Breast epithelium (tissue), 4 donors: ENCODE data around the gene ATAT1. TPM values are rescaled to one million over a fixed set of nuclear protein-coding genes. Genes with fewer than 3 reads are reported as not detected.

Experiments
- DNase-seq, 2 donors: peaks; one replicate each; pipeline ENCODE4 v3.0.0-alpha.2; 2019; ENCODE audit warnings: low spot score in 2 of 2
- H3K27ac ChIP-seq, 2 donors: fragments of 200-600 bp; sonication (generic) in 1 of 2; one replicate each; pipeline ENCODE4 v1.5.1; 2016 to 2019; ENCODE audit warnings: mild to moderate bottlenecking in 1 of 2
- H3K27me3 ChIP-seq, 2 donors: fragments of 200-600 bp; sonication (generic) in 1 of 2; one replicate each; pipeline versions ENCODE4 v1.5.1 to v1.6.0; 2017 to 2019; ENCODE audit warnings: control low read depth in 1 of 2, mild to moderate bottlenecking in 1 of 2
- H3K36me3 ChIP-seq: fragments of 200-600 bp; one replicate; pipeline ENCODE4 v1.5.1; 2019
- H3K4me1 ChIP-seq, 2 donors: fragments of 200-600 bp; sonication (generic); one replicate each; pipeline ENCODE4 v1.5.1; 2016 to 2019; ENCODE audit warnings: control low read depth in 1 of 2
- H3K4me3 ChIP-seq, 3 donors: fragments of 200-600 bp; sonication (generic); 1 replicate in 2 of 3; 2 replicates in 1 of 3; pipeline ENCODE4 v1.5.1; 2016 to 2019; ENCODE audit warnings: mild to moderate bottlenecking in 3 of 3, moderate library complexity in 2 of 3
- H3K9me3 ChIP-seq, 2 donors: fragments of 200-600 bp; sonication (generic) in 1 of 2; one replicate each; pipeline ENCODE4 v1.5.1; 2016 to 2019; ENCODE audit warnings: control low read depth in 1 of 2
- CTCF ChIP-seq, 3 donors: fragments of 450-650 bp; IDR thresholded peaks; one replicate each; pipeline ENCODE4 v1.5.1; 2016 to 2017; ENCODE audit warnings: antibody characterized with exemption in 3 of 3, mild to moderate bottlenecking in 3 of 3, moderate library complexity in 3 of 3
- POLR2A ChIP-seq: fragments of 450-650 bp; IDR thresholded peaks from one replicate; pipeline ENCODE4 v1.6.1; 2016; ENCODE audit warnings: antibody characterized with exemption, mild to moderate bottlenecking, moderate library complexity
- POLR2AphosphoS5 ChIP-seq, 3 donors: sonication (generic); formaldehyde crosslinking; IDR thresholded peaks; one replicate each; pipeline ENCODE4 v1.6.1; 2017; ENCODE audit warnings: antibody characterized with exemption in 3 of 3
- intact Hi-C: fragments of 100-400 bp; cut with DNase I; formaldehyde crosslinking; loops from one replicate; pipeline ENCODE4 v1.15.1; 2023; ENCODE audit warnings: low total_unique reads
- total RNA-seq, 3 donors: library from RNA; depleted of rRNA; stranded (reverse); fragments of >200 nt; gene quantifications; one replicate each; pipeline ENCODE4 v1.1.0, GENCODE V29; 2016

ATAT1 gene
- total RNA-seq, 3 donors from 2014 or later, result 5.3 to 10.5 (median 8.8) TPM

GRCh38 chr6:30600451-30600961, 26.2 kb upstream of the ATAT1 start:
- H3K4me3 ChIP-seq, result no peak overlapping the region
- DNase-seq, result no peak
- no peaks in the 10 kb centered on the region for H3K9me3 ChIP-seq
- no peak overlapping the region for H3K27ac ChIP-seq
- H3K4me1 ChIP-seq, result no peaks in the 10 kb centered on the region
- TF ChIP-seq CTCF (IDR thresholded peaks at IDR 0.05), result no peak
- TF ChIP-seq POLR2AphosphoS5 (IDR thresholded peaks at IDR 0.05), result peak in 1 of 3 donors; percentile 4
- TF ChIP-seq POLR2A, result no peak
- H3K27me3 ChIP-seq, result no peaks in the 10 kb centered on the region
- intact Hi-C loops, result no loop called here
- peaks cover 28% of the 10 kb centered on the region for H3K36me3 ChIP-seq

GRCh38 chr6:30601436-30601814, 25.2 kb upstream of the ATAT1 start:
- Histone ChIP-seq H3K9me3 (no peaks in the 10 kb centered on the region), H3K27me3 (no peaks in the 10 kb centered on the region), H3K27ac (no peak overlapping the region), H3K4me1 (no peaks in the 10 kb centered on the region), H3K4me3 (no peak overlapping the region), H3K36me3 (peaks cover 28% of the 10 kb centered on the region)
- DNase-seq, result no peak
- intact Hi-C loops, result no loop called here
- TF ChIP-seq POLR2AphosphoS5 (IDR thresholded peaks at IDR 0.05) (no peak), CTCF (IDR thresholded peaks at IDR 0.05) (no peak), POLR2A (no peak)

GRCh38 chr6:30601815-30602641, 24.6 kb upstream of the ATAT1 start:
- H3K27ac ChIP-seq, result no peak overlapping the region
- H3K9me3 ChIP-seq, result no peaks in the 10 kb centered on the region
- TF ChIP-seq POLR2A (no peak), POLR2AphosphoS5 (IDR thresholded peaks at IDR 0.05) (no peak), CTCF (IDR thresholded peaks at IDR 0.05) (no peak)
- peaks cover 28% of the 10 kb centered on the region for H3K36me3 ChIP-seq
- intact Hi-C loops, result no loop called here
- no peaks in the 10 kb centered on the region for H3K27me3 ChIP-seq
- H3K4me3 ChIP-seq, result no peak overlapping the region
- DNase-seq, result no peak
- no peaks in the 10 kb centered on the region for H3K4me1 ChIP-seq

GRCh38 chr6:30603961-30604360, 22.7 kb upstream of the ATAT1 start:
- no peaks in the 10 kb centered on the region for H3K4me1 ChIP-seq
- no peak for TF ChIP-seq POLR2A
- no peak overlapping the region for H3K4me3 ChIP-seq
- intact Hi-C loops, result no loop called here
- H3K27ac ChIP-seq, result no peak overlapping the region
- H3K27me3 ChIP-seq, result no peaks in the 10 kb centered on the region
- H3K9me3 ChIP-seq, result no peaks in the 10 kb centered on the region
- peaks cover 28% of the 10 kb centered on the region for H3K36me3 ChIP-seq
- no peak for DNase-seq

- H3K36me3 ChIP-seq, result no peaks in the 10 kb centered on the region
- no peak overlapping the region for H3K4me3 ChIP-seq
- peak overlapping the region; percentile 37 to 56 for H3K27ac ChIP-seq
- intact Hi-C loops, result no loop called here
- no peaks in the 10 kb centered on the region for H3K27me3 ChIP-seq
- no peaks in the 10 kb centered on the region for H3K9me3 ChIP-seq
- peaks cover 0 to 11% of the 10 kb centered on the region in 2 donors for H3K4me1 ChIP-seq
- TF ChIP-seq CTCF (IDR thresholded peaks at IDR 0.05), result no peak
- TF ChIP-seq POLR2AphosphoS5 (IDR thresholded peaks at IDR 0.05), result no peak
- no peak for TF ChIP-seq POLR2A
- DNase-seq, result no peak
Observed at GRCh38 chr6:30610065-30610464, 16.6 kb upstream of the ATAT1 start.
